SIG-M5 treated with dmso at 0.1 percent for 504 hours (cell line): ENCODE measurements around the gene OTOS.

ENCODE experiments used
- DNase-seq: peaks from one replicate; lab custom pipeline; 2025; ENCODE audit not compliant: unreplicated experiment; lab: John Stamatoyannopoulos, UW

OTOS gene

DNA sequence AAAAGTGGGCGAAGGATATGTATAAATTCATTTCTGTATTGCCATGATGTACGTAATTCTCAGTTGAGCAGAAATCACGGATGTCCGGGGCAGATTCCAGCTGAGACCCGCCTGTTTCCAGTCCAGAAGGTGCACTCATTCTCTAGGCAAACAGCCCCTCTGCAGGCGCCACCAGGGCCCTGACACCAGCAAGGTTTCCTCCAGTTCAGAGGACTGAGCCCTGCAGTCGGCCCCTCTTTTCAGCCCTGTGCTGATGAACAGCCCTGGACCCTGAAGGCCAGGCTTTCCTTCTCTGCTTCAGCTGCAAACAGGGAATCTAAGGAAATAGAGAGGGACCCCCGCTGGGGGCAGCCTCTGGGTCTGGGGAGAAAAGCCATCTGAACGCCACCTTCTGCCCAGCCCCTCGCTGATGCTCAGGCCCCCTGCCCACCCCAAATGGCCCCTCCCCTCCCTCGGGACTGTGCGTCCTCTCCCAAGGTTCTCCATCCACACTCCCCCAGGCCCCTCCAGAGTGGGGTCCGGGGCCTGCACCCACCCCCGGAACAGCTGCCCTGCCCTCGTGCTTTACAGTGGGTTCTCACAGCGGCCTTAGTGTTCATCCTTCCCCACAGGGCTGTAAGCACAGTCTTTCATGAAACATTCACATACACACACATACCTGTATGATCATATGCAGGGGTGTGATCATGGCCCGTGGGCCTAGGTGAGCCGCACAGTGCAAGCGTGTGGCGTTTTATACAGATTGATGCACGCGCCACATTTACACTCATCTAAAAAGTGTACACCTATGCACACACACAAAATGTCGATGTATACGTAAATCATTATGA is 16.4 kb downstream of the OTOS start:
- no peak for DNase-seq

DNA sequence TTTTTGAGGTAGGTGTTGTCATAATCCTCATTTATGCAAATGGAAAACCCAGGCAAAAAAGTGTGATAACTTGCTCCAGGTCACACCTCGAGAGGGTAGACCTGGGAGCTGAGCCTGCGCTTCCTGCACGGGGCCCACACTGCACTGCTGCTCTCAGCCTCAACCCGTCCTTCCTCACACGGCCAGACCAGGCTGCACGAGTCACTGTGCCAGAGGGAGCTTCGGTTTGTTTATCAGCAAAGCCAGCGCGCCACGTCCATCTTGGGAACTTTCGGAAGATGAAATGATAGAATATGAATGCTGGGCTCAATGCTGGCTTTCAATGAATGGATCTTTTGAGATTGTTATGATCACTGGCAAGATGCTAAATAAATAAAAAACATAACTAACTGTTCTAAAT is 18.8 kb downstream of the OTOS start:
- no peak for DNase-seq

DNA sequence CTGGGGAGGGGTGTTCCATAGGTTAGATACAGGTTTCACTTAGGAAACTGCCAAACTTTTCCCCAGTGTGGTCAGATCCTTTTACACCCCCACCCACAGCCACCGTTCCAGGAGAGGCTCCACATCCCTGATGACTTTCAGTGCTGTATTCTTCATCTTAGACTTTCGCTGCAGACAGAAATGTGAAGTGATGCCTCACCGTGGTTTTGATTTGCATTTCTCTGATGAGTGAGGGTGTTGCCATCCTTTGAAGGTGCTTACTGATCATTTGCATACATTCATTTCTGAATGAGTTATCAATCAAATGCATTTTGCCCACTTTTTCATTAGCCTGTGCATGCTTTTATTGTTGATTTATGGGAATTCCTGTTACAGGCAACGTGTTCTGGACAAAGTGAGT is 19.3 kb downstream of the OTOS start:
- DNase-seq = no peak

- DNase-seq = no peak
These were observed 26.2 kb downstream of the OTOS start for GRCh38 chr2:240114233-240114632.

DNA sequence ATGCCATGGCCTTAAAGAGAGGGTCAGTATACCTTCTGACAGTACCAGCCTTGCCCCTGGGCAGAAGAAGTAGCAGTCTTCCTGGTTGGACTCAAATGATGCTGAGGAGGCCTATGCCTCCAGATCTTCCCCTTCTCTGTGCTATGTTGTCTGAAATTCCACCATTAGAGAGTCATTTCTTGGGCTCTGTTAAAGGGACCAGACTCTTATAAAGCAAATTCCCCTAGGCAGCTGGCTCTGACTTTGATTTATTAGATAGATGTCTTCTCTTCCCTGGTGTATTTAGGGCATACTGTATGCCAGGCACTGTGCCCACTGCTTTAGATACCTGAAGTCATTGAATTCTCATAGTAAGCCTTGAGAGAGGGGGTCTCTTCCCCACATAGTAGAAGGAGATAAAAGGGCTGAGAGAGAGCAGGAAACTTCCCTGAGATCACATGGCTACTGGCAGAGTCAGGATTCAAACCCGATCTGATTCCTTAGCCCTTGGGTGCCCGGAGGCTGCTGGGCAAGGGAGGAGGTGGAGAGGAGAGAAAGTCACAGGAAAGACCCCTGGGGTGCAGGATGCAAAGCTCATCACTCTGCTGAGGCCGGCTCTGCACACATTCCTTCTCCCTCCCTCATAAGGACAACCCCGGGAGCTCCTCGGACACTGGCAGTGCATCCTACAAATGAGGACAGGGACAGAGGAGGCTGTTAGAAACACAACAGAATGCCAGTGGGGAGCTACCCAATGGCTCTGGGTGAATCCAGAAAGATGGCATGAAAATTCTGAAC is 27.4 kb downstream of the OTOS start:
- DNase-seq = no peak

DNA sequence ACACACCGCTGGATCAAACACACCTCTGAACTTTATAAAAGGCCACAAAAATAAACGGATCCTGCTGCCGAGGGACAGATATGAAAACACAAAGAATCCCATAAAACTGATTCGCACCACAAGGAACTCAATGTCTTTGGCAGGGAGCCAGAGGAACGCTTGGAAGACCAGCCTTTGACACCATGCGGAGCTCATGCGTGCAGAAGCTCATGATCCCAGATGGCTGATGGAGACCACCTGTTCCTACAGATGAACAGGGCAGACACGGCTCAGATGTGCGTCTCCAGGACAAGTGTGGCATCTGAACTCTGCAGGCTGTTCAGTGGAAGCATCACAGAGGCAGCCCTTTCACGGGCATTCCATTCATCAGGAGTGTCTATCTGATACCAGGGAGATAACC is 29.2 kb downstream of the OTOS start:
- DNase-seq = no peak

DNA sequence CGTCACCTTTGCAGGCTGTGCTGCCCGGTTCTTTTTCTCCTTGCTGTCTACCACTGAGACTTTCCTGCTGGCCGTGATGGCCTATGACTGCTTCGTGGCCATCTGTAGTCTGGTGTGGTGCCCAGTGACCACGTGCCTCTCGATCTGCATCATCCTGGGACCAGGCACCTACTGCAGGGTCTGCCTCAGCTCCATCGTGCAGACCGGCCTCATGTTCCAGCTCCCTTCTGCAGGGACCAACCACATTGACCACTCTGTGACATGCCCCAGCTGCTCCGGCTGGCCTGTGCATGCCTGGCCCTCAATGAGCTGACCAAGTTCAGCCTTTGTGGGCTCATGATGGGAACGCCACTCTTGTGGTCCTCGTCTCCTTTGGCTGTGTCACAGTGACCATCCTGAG is 31.1 kb downstream of the OTOS start:
- no peak for DNase-seq

DNA sequence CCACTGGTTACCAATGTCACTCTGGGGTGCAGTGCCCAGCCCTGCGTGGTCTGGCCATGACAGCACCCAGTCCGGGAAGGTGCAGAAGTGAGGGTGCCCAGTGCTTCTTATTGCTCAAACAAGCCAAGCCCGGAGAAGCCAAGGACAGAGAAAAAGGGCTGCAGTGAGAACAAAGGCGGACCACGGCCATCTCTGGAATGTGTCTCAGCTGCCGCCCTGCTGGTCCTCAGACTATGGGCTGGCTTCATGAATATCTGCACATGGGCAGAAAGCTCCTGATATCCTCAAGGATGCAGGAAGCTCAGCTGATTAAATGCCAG is 33.0 kb downstream of the OTOS start:
- no peak for DNase-seq

DNA sequence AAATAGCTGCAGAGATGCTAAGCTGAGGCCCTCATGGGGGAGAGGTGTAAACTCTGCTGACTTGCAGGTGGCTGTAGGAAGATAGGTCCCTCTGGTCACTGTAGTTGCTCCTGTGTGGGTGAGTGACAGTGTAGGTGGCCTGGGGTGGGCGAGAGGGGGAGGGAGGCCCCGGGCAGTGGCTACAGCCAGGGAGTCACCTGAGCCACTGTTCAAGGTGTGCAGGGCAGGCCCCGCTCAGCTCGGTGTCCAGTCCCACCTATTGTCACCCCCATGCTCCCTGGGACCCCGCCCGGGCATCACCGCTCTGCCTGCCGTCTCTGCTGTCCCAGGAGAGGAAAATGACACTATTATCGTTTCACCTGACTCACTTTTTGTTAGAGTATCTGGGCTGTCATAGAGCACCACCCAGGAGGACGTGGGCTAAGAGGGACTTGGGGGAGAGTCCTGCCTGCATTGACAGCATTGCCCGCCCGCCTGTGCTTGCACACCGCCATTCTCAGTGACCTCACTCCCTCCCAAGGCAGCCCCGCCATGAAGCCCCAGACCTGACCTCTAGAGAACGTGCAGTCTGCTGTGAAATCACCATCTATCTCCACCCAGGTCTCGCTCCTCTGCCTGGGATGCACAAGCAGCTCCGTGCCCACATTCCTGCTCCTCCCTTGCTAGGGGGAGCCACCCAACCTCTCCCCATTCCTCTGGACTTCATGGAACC is 33.5 kb downstream of the OTOS start:
- DNase-seq = no peak

- no peak for DNase-seq
These were observed 34.5 kb downstream of the OTOS start for GRCh38 chr2:240105982-240106381.

GRCh38 chr2:240103136-240103535 is 37.3 kb downstream of the OTOS start:
- no peak for DNase-seq

GRCh38 chr2:240098349-240098748 is 42.1 kb downstream of the OTOS start:
- DNase-seq = no peak

- no peak for DNase-seq
These were observed 44.6 kb downstream of the OTOS start for GRCh38 chr2:240095556-240096523.

GRCh38 chr2:240089306-240089705 is 51.2 kb downstream of the OTOS start:
- no peak for DNase-seq
